MG63 (cell line): ENCODE results near the gene CSAG2. TPM values are rescaled to one million over a fixed set of nuclear protein-coding genes. Genes with fewer than 3 reads are reported as not detected.
"Not testable (repeated sequence)": the region's sequence is repeated elsewhere in the genome, so short reads cannot be mapped to it uniquely, and the experiment has no call there.

Experiments used
- DNase-seq: peaks from one replicate; pipeline ENCODE4 v3.0.0-alpha.2; 2020
- H3K27me3 ChIP-seq: fragments of 250-450 bp; sonication (Bioruptor Pico); 2 replicates; pipeline ENCODE4 v1.5.1; 2020; ENCODE audit warnings: mild to moderate bottlenecking, moderate library complexity
- H3K36me3 ChIP-seq: fragments of 250-450 bp; sonication (Bioruptor Pico); 2 replicates; pipeline ENCODE4 v1.5.1; 2020; ENCODE audit warnings: mild to moderate bottlenecking, moderate library complexity
- H3K4me3 ChIP-seq: fragments of 250-450 bp; sonication (Bioruptor Pico); 2 replicates; pipeline ENCODE4 v1.5.1; 2020; ENCODE audit warnings: mild to moderate bottlenecking, moderate library complexity
- H3K9me3 ChIP-seq: fragments of 250-450 bp; sonication (Bioruptor Pico); 2 replicates; pipeline ENCODE4 v1.5.1; 2020; ENCODE audit warnings: mild to moderate bottlenecking, moderate library complexity
- total RNA-seq: library from RNA; depleted of rRNA; stranded (reverse); fragments of >200 nt; shearing (Covaris generic); gene quantifications from 2 replicates; pipeline ENCODE4 v1.2.3, GENCODE V29; 2014; ENCODE audit warnings: low replicate concordance; rRNA removed

The CSAG2 gene
- total RNA-seq, 1 experiment from 2014 or later: not detected

- not testable (repeated sequence) for DNase-seq, H3K9me3 ChIP-seq, H3K4me3 ChIP-seq, H3K27me3 ChIP-seq, H3K36me3 ChIP-seq
These were observed 10.8 kb downstream of the CSAG2 start, which contains the start of gene MAGEA3 for GRCh38 chrX:152697952-152698931. TSS of gene MAGEA3 (plus strand) at chrX:152698794. CDS start at chrX:152700833, 2,039 bp downstream.

GRCh38 chrX:152681012-152681411, 28.1 kb downstream of the CSAG2 start:
- DNase-seq, H3K9me3 ChIP-seq, H3K27me3 ChIP-seq, H3K36me3 ChIP-seq, H3K4me3 ChIP-seq: not testable (repeated sequence)

GRCh38 chrX:152674652-152675051, 34.4 kb downstream of the CSAG2 start:
- not testable (repeated sequence) for DNase-seq, H3K9me3 ChIP-seq, H3K4me3 ChIP-seq, H3K27me3 ChIP-seq, H3K36me3 ChIP-seq

- no peak for DNase-seq
These were observed 34.9 kb downstream of the CSAG2 start for GRCh38 chrX:152674135-152674534.

DNA sequence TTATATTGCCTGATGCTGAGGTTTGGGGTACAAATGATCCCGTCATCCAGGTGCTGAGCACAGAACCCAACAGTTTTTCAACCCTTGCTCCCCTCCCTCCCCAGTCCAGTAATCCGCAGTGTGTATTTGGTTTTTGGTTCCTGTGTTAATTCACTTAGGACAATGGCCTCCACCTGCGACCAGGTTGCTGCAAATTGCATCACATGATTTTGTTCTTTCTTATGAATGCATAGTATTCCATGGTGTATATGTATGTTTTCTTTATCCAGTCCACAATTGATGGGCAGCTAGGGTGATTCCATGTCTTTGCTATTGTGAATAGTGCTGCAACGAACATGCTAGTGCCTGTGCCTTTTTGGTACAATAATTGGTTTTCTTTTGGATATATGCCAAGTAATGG, 46.0 kb downstream of the CSAG2 start:
- DNase-seq: no peak
- Histone ChIP-seq H3K4me3 (no peak overlapping the region), H3K9me3 (no peaks in the 10 kb centered on the region), H3K36me3 (no peaks in the 10 kb centered on the region), H3K27me3 (no peaks in the 10 kb centered on the region)

More at GRCh38 chrX:152674135-152674534, 34.9 kb downstream of the CSAG2 start:
- Histone ChIP-seq H3K9me3 (no peaks in the 10 kb centered on the region), H3K4me3 (no peak overlapping the region), H3K36me3 (no peaks in the 10 kb centered on the region), H3K27me3 (no peaks in the 10 kb centered on the region)

DNA sequence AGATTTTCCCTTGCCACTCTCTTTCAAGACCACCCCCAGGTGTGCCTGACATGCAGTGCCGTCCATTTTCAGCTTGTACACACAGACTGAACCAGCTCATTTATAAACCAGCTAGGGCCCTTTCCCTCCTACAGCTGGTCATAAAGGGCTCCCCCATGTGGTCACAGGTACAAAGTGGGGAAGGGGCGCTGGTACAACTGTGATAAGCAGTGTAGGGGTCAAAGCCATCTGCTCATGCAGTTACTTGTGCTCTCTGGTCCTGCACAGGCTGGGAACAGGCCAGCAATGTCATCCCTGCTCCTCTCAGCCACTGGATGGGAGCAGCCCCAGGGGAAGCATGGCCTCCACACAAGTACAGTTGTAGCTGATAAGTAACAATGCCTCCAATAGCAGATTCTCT, 50.8 kb downstream of the CSAG2 start:
- DNase-seq: no peak
- no peaks in the 10 kb centered on the region for H3K36me3 ChIP-seq
- no peaks in the 10 kb centered on the region for H3K9me3 ChIP-seq
- H3K4me3 ChIP-seq: no peak overlapping the region
- no peaks in the 10 kb centered on the region for H3K27me3 ChIP-seq

Other genes with a start within 250 kb of the CSAG2 start
- 1.2 and 2.5 TPM in 2 replicates for gene GABRQ, start 71.4 kb downstream of the CSAG2 start, total RNA-seq
- gene MAGEA3, start 10.5 kb downstream of the CSAG2 start, total RNA-seq: not detected in 2 replicates
- not detected in 2 replicates for gene MAGEA2B, start 5.4 kb upstream of the CSAG2 start, total RNA-seq
- not detected in 2 replicates for gene CSAG1, start 24.4 kb upstream of the CSAG2 start, total RNA-seq
- not detected in 2 replicates for gene MAGEA12, start 24.5 kb upstream of the CSAG2 start, total RNA-seq
- not detected in 2 replicates for gene MAGEA2, start 44.6 kb upstream of the CSAG2 start, total RNA-seq
- gene CSAG3, start 49.9 kb upstream of the CSAG2 start, total RNA-seq: not detected in 2 replicates
- gene MAGEA6, start 60.4 kb upstream of the CSAG2 start, total RNA-seq: not detected in 2 replicates
- gene CETN2, start 121.5 kb upstream of the CSAG2 start, total RNA-seq: 45.3 and 73.4 TPM in 2 replicates
- gene NSDHL, start 121.8 kb upstream of the CSAG2 start, total RNA-seq: 32.3 and 40.9 TPM in 2 replicates
- 0.63 and 2.4 TPM in 2 replicates for gene ZNF185, start 188.8 kb upstream of the CSAG2 start, total RNA-seq